ENCODE measurements around the gene RPTOR. TPM values are rescaled to one million over a fixed set of nuclear protein-coding genes. Genes with fewer than 3 reads are reported as not detected.
"Not testable (repeated sequence)": the region's sequence is repeated elsewhere in the genome, so short reads cannot be mapped to it uniquely, and the experiment has no call there.

Gene RPTOR
- total RNA-seq, 1 experiment from 2014 or later: 30.6 TPM

- peaks cover 57% of the 10 kb centered on the region for H3K4me1 ChIP-seq (ENCODE audit: low read length)
- H3K9me2 ChIP-seq (replicated peaks; ENCODE audit: insufficient read depth, low read length): no peaks in the 10 kb centered on the region
- peak; percentile 65 for DNase-seq
- no peaks in the 10 kb centered on the region for H4K20me1 ChIP-seq (ENCODE audit: insufficient read depth, low read depth, low read length)
- H3K9ac ChIP-seq (ENCODE audit: low read length): 0 out of 2 replicates have a peak overlapping the region, but pooled peaks have one; percentile 21
- no peaks in the 10 kb centered on the region; the same call in 1 of the 2 replicates for H3K9me3 ChIP-seq (ENCODE audit: low read length)
- H3K79me2 ChIP-seq (ENCODE audit: low read length): peaks cover 47% of the 10 kb centered on the region
- no peak overlapping the region for H2AFZ ChIP-seq (ENCODE audit: low read length)
- no peak overlapping the region for H3K4me3 ChIP-seq (ENCODE audit: low read length)
- peak overlapping the region; percentile 77 for H3K27ac ChIP-seq (ENCODE audit: low read length)
- H3K36me3 ChIP-seq (ENCODE audit: insufficient read depth, low read length): no peaks in the 10 kb centered on the region
- H3K27me3 ChIP-seq (ENCODE audit: low read length): no peaks in the 10 kb centered on the region
- peak overlapping the region; percentile 46 for H3K4me2 ChIP-seq (ENCODE audit: low read depth, low read length, poor library complexity, severe bottlenecking)
Observed at GRCh38 chr17:80760511-80760911, 215.9 kb downstream of the RPTOR start.

- peaks cover 53% of the 10 kb centered on the region for H3K79me2 ChIP-seq (ENCODE audit: low read length)
- H3K4me2 ChIP-seq (ENCODE audit: low read depth, low read length, poor library complexity, severe bottlenecking): no peak overlapping the region
- H3K9me3 ChIP-seq (ENCODE audit: low read length): no peaks in the 10 kb centered on the region; the same call in 1 of the 2 replicates
- DNase-seq: no peak
- H3K27ac ChIP-seq (ENCODE audit: low read length): peak overlapping the region; percentile 77
- no peak overlapping the region for H3K9ac ChIP-seq (ENCODE audit: low read length)
- H3K9me2 ChIP-seq (replicated peaks; ENCODE audit: insufficient read depth, low read length): no peaks in the 10 kb centered on the region
- no peaks in the 10 kb centered on the region for H3K27me3 ChIP-seq (ENCODE audit: low read length)
- peaks cover 57% of the 10 kb centered on the region for H3K4me1 ChIP-seq (ENCODE audit: low read length)
- no peak overlapping the region for H3K4me3 ChIP-seq (ENCODE audit: low read length)
- H3K36me3 ChIP-seq (ENCODE audit: insufficient read depth, low read length): no peaks in the 10 kb centered on the region
- H2AFZ ChIP-seq (ENCODE audit: low read length): no peak overlapping the region
- H4K20me1 ChIP-seq (ENCODE audit: insufficient read depth, low read depth, low read length): no peaks in the 10 kb centered on the region
Observed at GRCh38 chr17:80761110-80761871, 216.7 kb downstream of the RPTOR start.

- Histone ChIP-seq H3K4me2 (ENCODE audit: low read depth, low read length, poor library complexity, severe bottlenecking) (no peak overlapping the region), H3K27me3 (ENCODE audit: low read length) (no peaks in the 10 kb centered on the region), H4K20me1 (ENCODE audit: insufficient read depth, low read depth, low read length) (no peaks in the 10 kb centered on the region), H2AFZ (ENCODE audit: low read length) (no peak overlapping the region), H3K9ac (ENCODE audit: low read length) (no peak overlapping the region), H3K4me1 (ENCODE audit: low read length) (peaks cover 57% of the 10 kb centered on the region), H3K27ac (ENCODE audit: low read length) (peak overlapping the region; percentile 46), H3K79me2 (ENCODE audit: low read length) (peaks cover 59% of the 10 kb centered on the region), H3K9me3 (ENCODE audit: low read length) (no peaks in the 10 kb centered on the region; the same call in 1 of the 2 replicates), H3K9me2 (replicated peaks; ENCODE audit: insufficient read depth, low read length) (no peaks in the 10 kb centered on the region), H3K4me3 (ENCODE audit: low read length) (no peak overlapping the region), H3K36me3 (ENCODE audit: insufficient read depth, low read length) (no peaks in the 10 kb centered on the region)
- no peak for DNase-seq
Observed at GRCh38 chr17:80762076-80762475, 217.4 kb downstream of the RPTOR start.

- no peak for DNase-seq
- no peaks in the 10 kb centered on the region for H3K27me3 ChIP-seq (ENCODE audit: low read length)
- H3K9ac ChIP-seq (ENCODE audit: low read length): no peak overlapping the region
- no peak overlapping the region for H2AFZ ChIP-seq (ENCODE audit: low read length)
- peaks cover 51% of the 10 kb centered on the region for H3K4me1 ChIP-seq (ENCODE audit: low read length)
- H3K4me3 ChIP-seq (ENCODE audit: low read length): no peak overlapping the region
- H3K36me3 ChIP-seq (ENCODE audit: insufficient read depth, low read length): no peaks in the 10 kb centered on the region
- no peak overlapping the region for H3K4me2 ChIP-seq (ENCODE audit: low read depth, low read length, poor library complexity, severe bottlenecking)
- H3K9me3 ChIP-seq (ENCODE audit: low read length): no peaks in the 10 kb centered on the region; the same call in 1 of the 2 replicates
- H3K27ac ChIP-seq (ENCODE audit: low read length): no peak overlapping the region
- no peaks in the 10 kb centered on the region for H4K20me1 ChIP-seq (ENCODE audit: insufficient read depth, low read depth, low read length)
- peaks cover 56% of the 10 kb centered on the region for H3K79me2 ChIP-seq (ENCODE audit: low read length)
- no peaks in the 10 kb centered on the region for H3K9me2 ChIP-seq (replicated peaks; ENCODE audit: insufficient read depth, low read length)
Observed at GRCh38 chr17:80763293-80763867, 218.7 kb downstream of the RPTOR start.

- H3K79me2 ChIP-seq (ENCODE audit: low read length): peaks cover 57% of the 10 kb centered on the region
- DNase-seq; H3K27me3 ChIP-seq (ENCODE audit: low read length); H2AFZ ChIP-seq (ENCODE audit: low read length); H3K9me2 ChIP-seq (replicated peaks; ENCODE audit: insufficient read depth, low read length); H3K36me3 ChIP-seq (ENCODE audit: insufficient read depth, low read length); H3K9ac ChIP-seq (ENCODE audit: low read length); H4K20me1 ChIP-seq (ENCODE audit: insufficient read depth, low read depth, low read length); H3K9me3 ChIP-seq (ENCODE audit: low read length); H3K4me3 ChIP-seq (ENCODE audit: low read length): not testable (repeated sequence)
- H3K4me1 ChIP-seq (ENCODE audit: low read length): peaks cover 38% of the 10 kb centered on the region
- peak overlapping the region; percentile 62 for H3K27ac ChIP-seq (ENCODE audit: low read length)
- peak overlapping the region; percentile 16 for H3K4me2 ChIP-seq (ENCODE audit: low read depth, low read length, poor library complexity, severe bottlenecking)
Observed at GRCh38 chr17:80764627-80765145, 220.0 kb downstream of the RPTOR start.

GRCh38 chr17:80765241-80765961 is 220.8 kb downstream of the RPTOR start:
- Histone ChIP-seq H3K36me3 (ENCODE audit: insufficient read depth, low read length) (no peaks in the 10 kb centered on the region), H3K27me3 (ENCODE audit: low read length) (no peaks in the 10 kb centered on the region), H3K27ac (ENCODE audit: low read length) (peak overlapping the region; percentile 62), H3K79me2 (ENCODE audit: low read length) (peaks cover 54% of the 10 kb centered on the region), H3K9me3 (ENCODE audit: low read length) (no peaks in the 10 kb centered on the region; the same call in 1 of the 2 replicates), H3K9me2 (replicated peaks; ENCODE audit: insufficient read depth, low read length) (no peaks in the 10 kb centered on the region), H3K9ac (ENCODE audit: low read length) (no peak overlapping the region), H4K20me1 (ENCODE audit: insufficient read depth, low read depth, low read length) (no peaks in the 10 kb centered on the region), H3K4me3 (ENCODE audit: low read length) (no peak overlapping the region), H3K4me1 (ENCODE audit: low read length) (peaks cover 31% of the 10 kb centered on the region), H2AFZ (ENCODE audit: low read length) (no peak overlapping the region), H3K4me2 (ENCODE audit: low read depth, low read length, poor library complexity, severe bottlenecking) (peak overlapping the region; percentile 16)
- no peak for DNase-seq

GRCh38 chr17:80766290-80766855 is 221.7 kb downstream of the RPTOR start:
- Histone ChIP-seq H3K27ac (ENCODE audit: low read length) (no peak overlapping the region), H3K79me2 (ENCODE audit: low read length) (peaks cover 50% of the 10 kb centered on the region), H3K9me2 (replicated peaks; ENCODE audit: insufficient read depth, low read length) (no peaks in the 10 kb centered on the region), H3K9ac (ENCODE audit: low read length) (no peak overlapping the region), H3K4me2 (ENCODE audit: low read depth, low read length, poor library complexity, severe bottlenecking) (no peak overlapping the region), H3K4me1 (ENCODE audit: low read length) (peaks cover 22% of the 10 kb centered on the region), H3K36me3 (ENCODE audit: insufficient read depth, low read length) (no peaks in the 10 kb centered on the region), H3K4me3 (ENCODE audit: low read length) (no peak overlapping the region), H3K9me3 (ENCODE audit: low read length) (no peaks in the 10 kb centered on the region; the same call in 1 of the 2 replicates), H3K27me3 (ENCODE audit: low read length) (no peaks in the 10 kb centered on the region), H2AFZ (ENCODE audit: low read length) (no peak overlapping the region), H4K20me1 (ENCODE audit: insufficient read depth, low read depth, low read length) (no peaks in the 10 kb centered on the region)
- DNase-seq: no peak

Data from Karpas-422 (cell line).